NCI-H2107 treated with DMSO at 0.1 percent for 48 hours (cell line): ENCODE measurements around the gene C13orf46.

Experiments
- DNase-seq: peaks from one replicate; lab custom pipeline; 2025; ENCODE audit not compliant: unreplicated experiment; lab: John Stamatoyannopoulos, UW

C13orf46 gene

DNA sequence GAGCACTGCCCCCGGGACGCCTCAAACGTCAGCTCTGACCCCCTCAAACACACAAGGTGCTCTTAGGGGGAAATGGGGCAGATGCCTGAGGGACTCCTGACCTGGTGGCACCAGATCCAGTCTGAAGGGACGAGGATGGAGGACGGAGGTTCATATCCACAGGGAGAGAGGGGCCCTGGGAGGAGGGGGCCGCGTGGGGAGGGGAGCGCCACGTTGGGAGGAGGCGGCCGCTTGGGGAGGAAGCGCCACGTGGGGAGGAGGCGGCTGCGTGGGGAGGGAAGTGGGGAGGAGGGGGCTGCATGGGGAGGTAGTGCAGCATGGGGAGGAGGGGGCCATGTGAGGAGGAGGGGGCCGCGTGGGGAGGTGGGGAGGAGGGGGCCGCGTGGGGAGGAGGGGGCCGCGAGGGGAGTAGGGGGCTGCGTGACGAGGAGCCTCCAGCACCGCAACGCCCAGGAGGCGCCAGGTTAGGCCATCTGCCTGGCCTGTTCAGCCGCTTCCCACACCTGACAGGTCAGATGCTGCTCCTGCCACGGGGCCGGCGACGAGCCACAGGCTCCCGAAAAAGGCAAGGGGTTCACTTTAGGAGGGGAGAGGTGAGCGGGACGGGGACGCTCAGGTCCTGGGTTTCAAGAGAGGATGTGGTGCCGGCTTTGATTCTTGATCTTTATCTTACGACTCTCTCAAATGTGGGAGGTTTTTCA lies 36.7 kb upstream of the C13orf46 start:
- DNase-seq: no peak

DNA sequence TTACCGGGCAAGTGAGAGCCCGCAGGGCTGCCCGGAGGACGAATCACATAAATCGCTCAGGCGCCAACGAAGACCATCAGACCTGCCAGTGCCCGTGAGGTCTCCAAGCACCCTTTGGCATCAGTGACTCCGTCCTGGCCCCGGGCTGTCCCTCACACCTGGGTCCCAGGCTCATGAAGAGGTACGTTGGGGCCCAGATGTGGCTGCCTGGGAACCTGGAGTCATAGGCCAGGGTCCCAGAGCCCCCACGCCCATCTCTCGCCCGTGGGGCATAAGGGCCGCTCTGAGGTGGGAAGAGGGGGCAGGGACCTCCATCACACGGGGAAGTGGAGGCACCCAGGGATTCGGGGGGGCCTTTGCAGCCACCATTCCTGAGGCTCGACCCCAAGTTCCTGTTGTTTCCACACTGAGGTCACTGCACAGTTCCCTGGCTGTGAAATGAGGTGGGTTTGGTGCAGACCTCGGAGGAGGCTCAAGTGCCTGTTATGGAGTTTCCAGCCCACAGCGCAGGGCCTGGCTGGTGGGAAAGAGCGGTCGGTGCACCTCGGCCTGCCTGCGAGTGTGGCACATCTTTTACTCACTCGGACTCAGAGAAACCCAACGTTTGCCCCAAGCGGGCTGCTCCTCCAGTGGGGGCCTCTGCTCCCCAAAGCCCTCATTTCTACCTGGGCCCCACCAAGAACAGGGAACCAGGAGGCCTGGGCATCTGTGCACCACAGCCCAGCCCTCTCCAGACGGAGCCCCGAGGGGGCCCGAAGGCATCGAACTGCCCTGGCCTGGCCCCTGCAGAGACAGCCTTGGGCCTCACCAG lies 35.9 kb upstream of the C13orf46 start:
- no peak for DNase-seq

DNA sequence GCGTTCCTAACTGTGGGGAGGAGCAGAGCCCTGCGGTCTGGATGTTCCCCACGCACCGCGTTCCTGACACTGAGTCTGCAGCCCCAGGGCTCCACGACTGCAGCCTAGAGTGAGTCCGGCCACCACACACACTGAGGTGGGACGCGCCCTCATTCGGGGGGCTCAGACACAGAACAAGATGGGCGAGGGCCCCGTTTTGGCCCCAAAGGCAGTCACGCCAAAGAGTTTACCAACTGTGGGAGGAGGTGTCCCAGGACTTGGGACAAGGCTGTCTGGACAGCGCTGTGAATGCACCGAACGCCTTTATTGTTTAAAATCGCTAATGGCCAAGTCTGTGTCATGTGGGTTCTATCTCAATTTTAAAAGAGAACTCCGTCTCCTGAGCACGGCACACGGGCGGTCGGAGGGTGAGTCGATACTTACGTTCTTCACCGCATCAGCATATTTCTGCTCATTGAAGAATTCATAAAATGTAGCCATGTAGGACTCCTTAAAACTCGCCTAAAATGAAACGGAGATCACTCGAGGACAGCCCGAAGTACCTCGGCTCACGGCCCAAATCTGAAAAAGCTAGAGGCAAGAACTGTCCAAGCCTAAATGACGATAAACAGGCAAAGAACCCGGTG lies 35.2 kb upstream of the C13orf46 start:
- DNase-seq: no peak

DNA sequence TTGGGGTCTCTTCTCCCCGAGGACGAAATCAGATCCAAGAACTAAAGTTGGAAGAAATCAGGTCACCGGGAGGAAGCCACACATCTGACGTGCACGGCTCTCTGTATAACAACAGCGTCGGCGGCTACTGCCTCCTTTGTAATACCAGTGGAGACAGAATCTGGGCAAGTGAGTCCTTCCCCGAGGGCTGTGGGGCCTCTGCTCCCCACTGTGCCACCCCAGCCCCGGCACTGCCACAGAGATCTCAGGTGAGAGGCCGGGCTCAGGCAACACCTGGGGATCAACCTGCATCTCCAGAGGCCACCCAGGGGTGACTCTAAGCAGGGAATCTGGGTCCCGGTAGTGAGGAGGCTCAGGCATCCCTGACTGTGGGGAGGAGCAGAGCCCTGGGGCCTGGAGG lies 33.7 kb upstream of the C13orf46 start:
- DNase-seq: no peak

DNA sequence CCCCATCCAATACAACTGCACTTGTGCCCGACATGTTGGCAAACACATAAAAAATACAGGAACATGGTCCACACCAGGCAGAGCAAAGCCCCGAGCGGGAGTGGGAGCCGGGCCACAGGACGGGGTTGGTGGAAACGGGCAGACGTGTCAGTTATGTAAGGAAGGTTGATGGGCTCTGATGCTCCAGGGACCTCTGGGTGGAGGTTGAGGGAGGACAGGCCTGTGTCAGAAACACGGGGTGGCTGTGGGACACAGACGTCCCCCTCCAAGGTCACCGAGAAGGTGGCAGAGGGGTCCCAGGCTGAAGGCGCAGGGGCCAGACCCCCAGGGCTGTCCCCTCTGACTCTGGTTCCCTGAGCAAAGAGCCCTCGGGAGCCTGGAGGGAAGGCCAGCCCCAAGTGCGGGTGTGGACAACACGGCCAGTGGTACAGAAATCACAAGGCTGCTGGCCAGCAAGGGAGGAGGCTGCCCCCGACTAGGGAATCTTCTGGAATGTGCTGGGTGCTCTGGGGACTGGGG lies 31.4 kb upstream of the C13orf46 start:
- DNase-seq: no peak

DNA sequence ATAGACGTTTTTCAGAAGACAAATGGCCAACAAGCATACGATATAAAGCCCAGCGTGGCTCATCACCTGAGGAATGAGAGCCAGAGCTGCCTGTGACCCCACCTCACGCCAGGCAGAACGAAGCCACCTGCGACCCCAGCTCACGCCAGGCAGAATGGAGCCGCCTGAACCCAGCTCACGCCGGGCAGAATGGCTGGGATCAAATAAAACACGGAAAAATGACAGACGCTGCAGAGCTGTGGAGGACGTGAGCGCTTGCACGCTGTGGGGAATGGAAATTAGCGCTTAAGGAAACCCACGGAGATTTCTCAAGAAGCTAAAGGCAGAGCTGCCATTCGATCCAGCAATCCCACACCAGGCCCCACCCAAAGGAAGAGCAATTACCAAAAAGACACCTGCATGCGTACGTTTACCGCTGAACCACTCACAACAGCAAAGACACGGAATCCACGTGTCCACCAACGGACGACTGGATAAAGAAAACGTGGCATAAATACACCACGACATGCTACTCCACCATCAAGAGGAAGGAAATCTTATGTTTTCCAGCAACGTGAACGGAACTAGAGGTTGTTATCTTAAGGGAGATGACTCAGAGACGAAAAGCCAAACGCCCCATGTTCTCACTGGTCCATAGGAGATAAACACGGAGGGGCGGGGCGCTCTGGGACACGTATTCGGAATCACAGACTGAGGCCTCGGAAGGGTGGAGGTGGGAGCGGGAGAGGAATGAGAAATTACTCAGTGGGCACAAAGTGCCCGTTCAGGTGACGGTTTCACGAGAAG lies 30.7 kb upstream of the C13orf46 start:
- DNase-seq: no peak

DNA sequence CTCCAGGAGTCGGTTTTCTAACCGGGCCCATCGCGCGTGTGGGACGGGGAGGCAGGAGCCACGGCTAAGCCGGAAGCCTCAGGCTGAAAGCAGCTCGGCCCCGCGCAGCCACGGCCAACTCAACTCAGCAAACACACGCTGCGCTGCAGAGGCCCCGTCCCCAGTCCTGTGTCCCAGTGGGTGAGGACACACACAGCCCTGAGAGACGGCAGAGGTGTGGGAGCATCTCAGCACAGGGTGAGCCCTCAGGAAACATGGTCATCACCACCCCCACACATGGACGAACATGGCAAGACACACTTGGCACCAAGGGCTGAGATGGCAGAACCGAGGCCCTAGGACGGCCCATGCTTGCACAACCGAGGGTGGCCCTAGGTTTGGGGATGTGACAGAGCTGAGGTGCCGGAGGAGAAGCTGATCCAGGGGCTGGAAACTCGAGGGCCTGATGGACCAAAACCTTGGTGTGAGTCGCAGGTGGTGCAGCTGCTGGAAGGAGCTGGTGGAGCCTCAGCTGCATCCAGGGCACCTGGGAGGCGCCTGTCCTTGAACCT lies 29.0 kb upstream of the C13orf46 start:
- no peak for DNase-seq

DNA sequence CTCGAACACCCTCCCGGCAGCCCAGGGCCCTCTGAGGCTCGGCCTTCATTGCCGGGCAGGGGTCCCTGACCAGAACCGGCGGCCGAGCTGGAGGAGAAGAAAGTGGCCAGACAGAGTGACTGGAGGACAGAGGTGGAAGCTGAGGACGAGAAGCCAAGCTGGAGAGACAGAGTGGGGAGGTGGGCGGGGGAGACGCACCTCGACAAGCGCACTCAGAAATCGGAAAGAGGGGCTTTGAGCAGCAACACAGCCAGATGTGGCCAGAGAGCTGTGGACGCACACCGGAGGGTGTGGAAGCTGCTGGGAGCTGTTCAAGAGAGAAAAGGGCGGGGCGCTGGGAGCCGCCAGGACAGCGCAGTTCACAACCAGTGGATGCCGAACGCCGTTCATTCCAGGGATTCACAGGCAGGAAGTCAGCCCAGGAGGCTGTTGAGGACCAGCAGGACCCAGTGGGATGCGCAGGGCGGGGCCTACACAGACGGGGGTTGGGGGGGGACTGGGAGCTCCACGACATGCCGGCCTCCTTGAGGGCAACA lies 28.2 kb upstream of the C13orf46 start:
- no peak for DNase-seq

DNA sequence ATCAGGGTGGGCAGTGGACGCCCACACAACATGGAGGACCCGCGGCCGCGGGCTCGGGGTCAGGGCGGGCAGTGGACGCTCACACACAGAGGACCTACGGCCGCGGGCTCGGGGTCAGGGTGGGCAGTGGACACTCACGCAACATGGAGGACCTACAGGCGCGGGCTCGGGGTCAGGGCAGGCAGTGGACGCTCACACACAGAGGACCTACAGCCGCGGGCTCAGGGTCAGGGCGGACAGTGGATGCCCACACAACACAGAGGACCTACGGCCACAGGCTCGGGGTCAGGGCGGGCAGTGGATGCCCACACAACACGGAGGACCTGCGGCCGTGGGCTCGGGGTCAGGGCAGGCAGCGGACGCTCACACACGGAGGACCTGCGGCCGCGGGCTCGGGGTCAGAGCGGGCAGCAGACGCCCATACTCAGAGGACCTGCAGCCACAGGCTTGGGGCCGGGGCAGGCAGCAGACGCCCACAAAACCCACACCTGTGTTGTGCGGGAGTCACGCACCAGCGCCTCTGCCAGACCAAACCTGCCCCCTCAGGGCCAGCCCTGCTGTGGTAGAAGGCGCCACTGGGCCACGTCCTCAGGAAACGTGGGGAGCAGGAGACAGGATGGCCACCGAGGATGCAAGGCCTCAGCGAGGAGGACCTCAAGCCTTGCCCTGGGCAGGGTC lies 27.6 kb upstream of the C13orf46 start:
- no peak for DNase-seq

DNA sequence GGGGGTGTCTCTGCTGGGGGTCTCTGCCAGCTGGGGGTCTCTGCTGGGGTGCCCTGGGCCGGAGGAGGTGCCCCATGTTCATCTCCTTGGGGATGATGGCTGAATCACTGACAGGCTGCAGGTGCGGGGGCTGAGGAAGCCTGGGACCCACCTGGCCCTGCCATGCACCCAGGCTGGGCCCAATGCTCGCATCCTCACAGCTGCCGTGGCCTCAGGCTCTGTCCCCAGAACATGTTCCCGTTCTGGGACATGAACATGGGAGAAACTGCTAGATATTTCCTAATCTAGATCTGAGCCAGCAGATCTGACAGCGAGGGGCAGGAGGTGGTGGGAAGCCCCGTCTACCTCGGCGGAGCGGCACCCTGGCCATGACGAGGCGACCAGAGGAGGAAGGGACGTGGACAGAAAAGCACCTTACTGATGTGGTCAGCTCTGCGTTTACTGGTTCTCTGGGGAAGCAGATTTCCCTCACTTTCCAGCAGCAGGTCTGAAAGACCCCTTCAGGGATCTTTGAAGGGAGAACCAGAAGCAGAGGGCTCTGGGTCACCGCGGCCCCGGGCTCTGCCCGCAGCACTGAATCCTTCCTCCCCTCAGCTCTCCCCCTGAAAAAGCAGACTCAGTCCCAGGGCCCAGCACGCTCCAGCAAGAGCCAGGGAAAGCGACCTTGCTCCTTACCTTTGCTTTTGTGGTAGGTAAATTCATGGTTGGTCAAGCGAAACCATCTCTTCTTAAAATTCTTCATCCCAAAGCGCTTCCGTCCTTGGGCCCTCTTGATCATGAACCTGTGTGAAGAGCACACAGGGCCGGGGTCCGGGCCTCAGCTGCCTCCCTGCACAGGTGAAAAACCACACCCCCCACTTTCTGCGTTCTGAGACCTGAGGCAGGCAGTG lies 26.5 kb upstream of the C13orf46 start:
- no peak for DNase-seq

DNA sequence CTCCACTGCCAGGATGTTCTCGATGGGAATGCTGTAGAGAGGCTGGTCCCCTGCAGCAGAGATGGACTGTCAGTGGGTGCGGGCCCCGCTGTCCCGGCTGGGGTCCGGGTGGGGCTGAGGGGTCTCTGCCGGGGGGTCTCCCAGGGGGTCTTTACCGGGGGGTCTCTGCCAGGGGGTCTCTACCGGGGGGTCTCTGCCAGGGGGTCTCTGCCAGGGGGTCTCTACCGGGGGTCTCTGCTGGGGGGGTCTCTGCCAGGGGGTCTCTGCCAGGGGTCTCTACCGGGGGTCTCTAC lies 25.7 kb upstream of the C13orf46 start:
- no peak for DNase-seq

DNA sequence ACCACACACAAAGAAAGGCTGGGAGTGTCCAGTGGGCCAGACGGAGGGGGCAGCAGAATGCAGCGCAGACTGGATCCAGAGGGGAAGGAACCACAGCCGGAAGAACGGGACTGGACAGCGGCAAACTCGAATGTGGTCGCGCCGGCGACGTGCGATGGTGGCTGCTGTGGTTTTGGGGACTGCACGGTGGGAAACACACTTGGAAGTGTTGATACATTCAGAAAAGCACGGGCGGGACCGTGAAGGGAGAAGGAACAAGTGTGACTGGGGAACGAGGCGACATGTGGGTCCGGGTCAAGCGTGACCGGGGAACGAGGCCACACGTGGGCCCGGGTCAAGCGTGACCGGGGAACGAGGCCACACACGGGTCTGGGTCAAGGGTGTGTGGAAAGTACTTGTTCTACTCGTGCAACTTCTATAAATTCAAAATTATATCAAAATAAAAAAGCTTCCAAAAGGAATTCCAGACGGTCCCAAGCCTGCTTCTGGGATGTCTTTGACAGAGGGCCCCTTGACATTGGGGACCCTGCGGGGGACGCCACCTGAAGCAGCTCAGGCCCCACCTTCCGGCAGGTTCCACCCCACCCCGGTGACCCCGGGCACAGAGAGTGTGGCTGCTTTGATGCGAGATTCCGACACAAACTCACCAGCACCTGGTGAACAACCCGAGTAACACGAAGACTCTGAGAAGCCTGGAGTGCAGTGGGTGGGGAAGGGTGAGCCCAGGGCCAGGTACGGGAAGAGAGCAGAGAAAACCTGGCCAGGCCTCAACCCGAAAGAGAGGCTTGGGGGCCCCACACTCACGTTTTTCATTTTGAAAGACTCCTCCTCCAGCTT lies 25.1 kb upstream of the C13orf46 start:
- DNase-seq: no peak

DNA sequence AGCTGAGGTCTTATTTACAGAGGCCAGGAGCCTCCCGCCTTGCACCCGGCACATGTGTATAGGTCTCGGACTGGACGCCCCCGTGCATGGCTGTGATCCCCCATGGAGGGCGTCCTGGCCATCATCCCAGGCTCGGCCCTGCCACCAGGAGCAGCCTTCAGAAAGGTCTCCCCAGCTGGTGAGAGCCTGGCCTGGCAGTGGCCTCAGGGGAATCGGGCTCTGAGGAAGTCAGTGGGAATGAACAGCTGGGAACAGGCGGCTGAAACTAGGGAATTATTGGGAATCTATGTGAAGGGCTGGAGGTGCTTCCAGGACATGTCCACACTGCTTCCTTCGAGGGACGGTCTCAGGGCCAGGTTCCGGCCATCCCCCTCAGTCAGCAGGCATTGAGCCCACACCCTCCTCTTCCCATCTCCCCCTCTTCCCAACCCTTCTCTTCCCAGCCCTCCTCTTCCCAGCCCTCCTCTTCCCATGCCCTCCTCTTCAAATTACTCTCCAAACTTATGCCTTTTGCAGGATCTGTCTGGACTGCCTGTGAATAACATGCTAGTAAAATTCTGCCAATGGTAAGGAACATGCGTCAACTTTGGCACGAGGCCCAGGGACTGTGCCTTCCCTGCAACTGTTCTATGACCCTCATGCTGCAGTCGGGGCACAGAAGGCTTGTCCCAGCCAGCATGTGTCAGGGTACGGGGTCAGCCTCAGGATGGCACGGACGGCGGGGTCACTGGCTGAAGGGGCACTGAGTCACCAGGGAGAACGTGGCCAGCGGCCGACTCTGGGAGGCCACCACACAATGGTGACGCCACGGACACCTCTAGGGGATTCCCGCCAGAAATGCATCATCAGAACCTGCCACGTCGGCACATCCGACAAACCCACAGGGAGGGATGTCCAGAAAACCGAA lies 24.2 kb upstream of the C13orf46 start:
- no peak for DNase-seq

DNA sequence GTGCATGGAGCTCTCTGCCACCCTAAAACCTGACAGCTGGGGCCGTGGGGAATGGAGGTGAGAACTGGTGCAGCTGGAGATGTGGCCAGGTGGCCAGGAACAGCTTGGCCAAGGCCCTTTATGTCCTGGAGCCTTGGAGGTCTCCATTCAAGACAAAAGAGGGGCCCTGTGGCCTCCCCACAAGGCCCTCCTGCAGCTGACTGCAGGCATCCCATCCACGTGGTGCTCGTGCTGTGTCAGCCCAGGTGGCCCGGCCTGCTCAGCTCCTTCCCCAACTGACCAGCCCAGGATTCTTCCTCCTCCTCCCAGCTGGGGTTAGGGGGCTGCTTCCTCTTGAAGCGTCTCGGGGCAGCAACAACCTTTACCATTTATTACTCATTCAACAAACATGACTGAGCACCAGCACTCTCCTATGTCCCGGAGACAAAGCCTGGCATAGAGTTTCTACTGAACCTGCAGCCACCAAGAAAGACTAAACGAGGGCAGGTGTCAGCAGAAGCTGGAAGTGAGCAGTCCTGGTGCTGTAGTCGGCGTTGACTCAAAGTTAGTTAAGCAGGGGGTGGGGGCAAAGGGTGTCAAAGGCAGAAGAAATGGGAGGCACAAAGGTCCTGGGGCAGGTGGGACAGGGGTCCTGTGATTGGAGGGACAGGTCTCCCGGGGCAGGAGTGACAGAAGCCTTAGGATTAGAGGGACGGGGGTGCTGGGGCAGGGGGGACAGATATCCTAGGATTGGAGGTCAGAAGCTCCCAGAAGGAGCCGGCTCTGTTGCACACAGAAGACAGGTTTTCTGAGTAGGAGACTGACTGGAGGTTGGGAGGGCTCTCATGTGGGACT lies 23.3 kb upstream of the C13orf46 start:
- DNase-seq: no peak

DNA sequence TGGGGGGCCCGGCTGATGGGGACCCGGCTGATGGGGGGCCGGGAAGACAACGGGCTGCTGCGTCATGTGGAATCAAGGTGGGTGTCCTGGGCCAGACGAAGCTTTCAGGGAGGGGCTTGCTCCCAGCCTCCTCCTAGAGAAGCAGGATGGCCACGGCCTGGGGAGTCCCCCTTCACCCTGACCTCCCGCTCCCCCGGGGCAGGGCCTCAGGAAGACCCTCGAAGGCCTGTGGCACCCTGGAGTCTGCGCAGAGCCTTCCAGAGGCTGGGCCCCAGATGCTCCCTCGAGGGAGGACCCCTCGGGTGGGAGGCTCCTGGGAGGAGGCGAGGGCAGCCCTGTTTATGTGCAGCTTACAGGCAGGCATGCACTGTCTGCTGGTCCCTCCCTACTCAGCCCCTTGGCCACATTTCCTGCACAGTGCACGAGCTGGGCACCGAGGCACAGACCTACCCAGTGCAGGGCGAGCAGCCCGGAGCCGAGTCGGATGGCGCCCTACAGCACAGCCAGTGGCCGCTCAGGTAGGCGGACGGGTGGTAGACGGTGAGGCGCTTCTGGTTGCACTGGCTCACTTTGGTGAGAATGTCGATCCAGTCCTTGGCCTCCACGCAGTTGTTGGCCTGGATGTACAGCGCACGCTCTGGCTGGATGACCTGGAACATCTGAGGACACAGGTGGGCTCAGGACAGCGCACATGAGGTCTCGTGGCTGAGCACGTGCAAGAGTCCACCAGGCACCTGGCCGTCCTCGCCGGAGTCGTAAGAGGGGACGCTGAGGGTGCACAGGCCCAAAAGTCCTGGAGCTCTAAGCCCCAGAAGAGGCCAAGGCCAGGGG lies 22.4 kb upstream of the C13orf46 start:
- DNase-seq: no peak
